ENCODE measurements around the gene C12orf75. TPM values are rescaled to one million over a fixed set of nuclear protein-coding genes. Genes with fewer than 3 reads are reported as not detected.
"Not testable (repeated sequence)": the region's sequence is repeated elsewhere in the genome, so short reads cannot be mapped to it uniquely, and the experiment has no call there.

C12orf75 gene
- total RNA-seq, 1 donor from 2014 or later: 40.4 TPM

- no peak overlapping the region for H3K27ac Mint-ChIP-seq (ENCODE audit: unreplicated experiment)
- H3K4me3 Mint-ChIP-seq: no peak overlapping the region
- no peak for TF ChIP-seq CTCF (conservative IDR thresholded peaks at IDR 0.05)
- H3K27me3 Mint-ChIP-seq (ENCODE audit: low read depth): no peaks in the 10 kb centered on the region
- peaks cover 9% of the 10 kb centered on the region for H3K9me3 Mint-ChIP-seq
- peaks cover 29% of the 10 kb centered on the region for H3K36me3 Mint-ChIP-seq (ENCODE audit: low read depth)
- DNase-seq (ENCODE audit: low read depth, low spot score): no peak
- H3K4me1 Mint-ChIP-seq: peaks cover 31% of the 10 kb centered on the region
These were observed 8.5 kb downstream of the C12orf75 start for GRCh38 chr12:105338966-105339365.

GRCh38 chr12:105341010-105341409 is 10.5 kb downstream of the C12orf75 start:
- no peak for TF ChIP-seq CTCF (conservative IDR thresholded peaks at IDR 0.05)
- Mint-ChIP-seq H3K27ac (ENCODE audit: unreplicated experiment) (no peak overlapping the region), H3K27me3 (ENCODE audit: low read depth) (no peaks in the 10 kb centered on the region), H3K4me1 (peaks cover 11% of the 10 kb centered on the region), H3K36me3 (ENCODE audit: low read depth) (peaks cover 29% of the 10 kb centered on the region), H3K9me3 (peaks cover 9% of the 10 kb centered on the region), H3K4me3 (no peak overlapping the region)
- DNase-seq (ENCODE audit: low read depth, low spot score): no peak

GRCh38 chr12:105341620-105342019 is 11.1 kb downstream of the C12orf75 start:
- not testable (repeated sequence) for H3K4me3 Mint-ChIP-seq; H3K27me3 Mint-ChIP-seq (ENCODE audit: low read depth)
- H3K36me3 Mint-ChIP-seq (ENCODE audit: low read depth): peaks cover 27% of the 10 kb centered on the region

GRCh38 chr12:105342464-105342863 is 12.0 kb downstream of the C12orf75 start:
- Mint-ChIP-seq H3K27ac (ENCODE audit: unreplicated experiment) (no peak overlapping the region), H3K4me1 (peaks cover 15% of the 10 kb centered on the region), H3K36me3 (ENCODE audit: low read depth) (peaks cover 25% of the 10 kb centered on the region), H3K4me3 (no peak overlapping the region), H3K27me3 (ENCODE audit: low read depth) (no peaks in the 10 kb centered on the region), H3K9me3 (peaks cover 9% of the 10 kb centered on the region)
- TF ChIP-seq CTCF (conservative IDR thresholded peaks at IDR 0.05): no peak
- no peak for DNase-seq (ENCODE audit: low read depth, low spot score)

More at GRCh38 chr12:105341620-105342019, 11.1 kb downstream of the C12orf75 start:
- not testable (repeated sequence) for H3K27ac Mint-ChIP-seq (ENCODE audit: unreplicated experiment); H3K9me3 Mint-ChIP-seq; DNase-seq (ENCODE audit: low read depth, low spot score)
- peaks cover 10% of the 10 kb centered on the region for H3K4me1 Mint-ChIP-seq

- DNase-seq (ENCODE audit: low read depth, low spot score): no peak
- Mint-ChIP-seq H3K9me3 (peaks cover 6% of the 10 kb centered on the region), H3K27me3 (ENCODE audit: low read depth) (no peaks in the 10 kb centered on the region), H3K4me1 (peaks cover 25% of the 10 kb centered on the region), H3K4me3 (no peak overlapping the region), H3K27ac (ENCODE audit: unreplicated experiment) (no peak overlapping the region), H3K36me3 (ENCODE audit: low read depth) (peaks cover 20% of the 10 kb centered on the region)
- TF ChIP-seq CTCF (conservative IDR thresholded peaks at IDR 0.05): no peak
These were observed 13.3 kb downstream of the C12orf75 start for GRCh38 chr12:105343836-105344235.

GRCh38 chr12:105347499-105347898 is 17.0 kb downstream of the C12orf75 start:
- peak overlapping the region; percentile 9 for H3K27ac Mint-ChIP-seq (ENCODE audit: unreplicated experiment)
- no peaks in the 10 kb centered on the region for H3K9me3 Mint-ChIP-seq
- H3K27me3 Mint-ChIP-seq (ENCODE audit: low read depth): no peaks in the 10 kb centered on the region
- no peak for TF ChIP-seq CTCF (conservative IDR thresholded peaks at IDR 0.05)
- H3K4me3 Mint-ChIP-seq: no peak overlapping the region
- peaks cover 15% of the 10 kb centered on the region for H3K36me3 Mint-ChIP-seq (ENCODE audit: low read depth)
- DNase-seq (ENCODE audit: low read depth, low spot score): no peak
- peaks cover 52% of the 10 kb centered on the region for H3K4me1 Mint-ChIP-seq

All from neural crest cell (in vitro differentiated cells).